GM04504 (cell line): ENCODE measurements around the gene PLEKHA8.
A peak's percentile ranks its signal among the peaks of the same experiment; 100 is the strongest.

Experiments
- DNase-seq: peaks from one replicate; pipeline ENCODE4 v3.0.0-alpha.2; 2012; ENCODE audit warnings: low read depth

The PLEKHA8 gene

DNA sequence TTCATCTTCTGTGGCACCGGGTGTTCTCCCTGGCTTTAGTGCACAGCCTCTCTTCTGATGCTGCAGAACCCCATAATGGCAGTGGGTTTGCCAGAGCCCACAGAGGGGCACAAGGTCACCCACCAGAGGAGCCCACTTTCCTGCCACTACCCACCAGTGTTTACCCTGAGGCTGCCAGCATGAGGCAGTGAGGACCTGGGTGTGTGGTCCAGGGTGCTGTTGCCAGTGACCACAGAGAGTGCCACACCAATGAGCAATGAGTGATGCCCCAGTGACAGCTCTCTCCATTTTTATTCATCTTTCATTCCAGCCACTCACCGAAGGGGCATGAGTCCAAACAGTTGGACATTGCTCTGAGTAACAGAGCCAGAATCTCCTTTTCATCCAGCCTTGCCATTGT lies 141.4 kb downstream of the PLEKHA8 start:
- no peak for DNase-seq

DNA sequence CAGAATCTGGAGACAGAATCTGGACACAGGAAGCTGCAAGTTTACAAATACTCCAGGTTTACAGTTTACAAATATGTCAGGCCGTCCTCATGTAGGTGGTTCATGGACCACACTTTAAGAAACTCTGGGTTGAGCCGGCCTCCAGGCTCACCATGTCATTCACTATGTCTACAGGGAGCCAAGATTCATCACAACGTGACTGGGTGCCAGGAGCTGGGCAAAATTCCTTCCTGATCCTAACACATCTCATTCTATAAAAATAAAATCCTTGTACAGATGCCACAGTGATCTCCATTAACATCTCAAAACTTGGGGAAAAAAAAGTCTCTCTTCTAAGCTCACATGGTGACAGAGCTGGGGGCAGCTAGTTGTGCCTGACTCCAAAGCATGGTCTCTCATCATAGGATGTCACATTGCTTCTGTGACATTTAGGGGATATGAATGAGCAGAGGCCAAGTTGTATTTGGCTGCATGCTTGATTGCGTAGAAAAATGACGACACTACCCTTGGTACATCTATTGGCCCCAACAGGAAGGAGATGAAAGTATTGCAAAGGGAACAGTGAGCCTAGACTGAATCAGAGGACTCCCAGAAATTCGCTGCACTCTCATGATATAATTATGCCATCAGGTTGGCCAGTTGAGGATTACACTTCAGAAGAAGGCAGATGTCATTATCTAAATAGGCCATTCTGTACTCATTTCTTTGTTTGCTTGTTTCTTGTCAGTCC lies 142.4 kb downstream of the PLEKHA8 start:
- no peak for DNase-seq

DNA sequence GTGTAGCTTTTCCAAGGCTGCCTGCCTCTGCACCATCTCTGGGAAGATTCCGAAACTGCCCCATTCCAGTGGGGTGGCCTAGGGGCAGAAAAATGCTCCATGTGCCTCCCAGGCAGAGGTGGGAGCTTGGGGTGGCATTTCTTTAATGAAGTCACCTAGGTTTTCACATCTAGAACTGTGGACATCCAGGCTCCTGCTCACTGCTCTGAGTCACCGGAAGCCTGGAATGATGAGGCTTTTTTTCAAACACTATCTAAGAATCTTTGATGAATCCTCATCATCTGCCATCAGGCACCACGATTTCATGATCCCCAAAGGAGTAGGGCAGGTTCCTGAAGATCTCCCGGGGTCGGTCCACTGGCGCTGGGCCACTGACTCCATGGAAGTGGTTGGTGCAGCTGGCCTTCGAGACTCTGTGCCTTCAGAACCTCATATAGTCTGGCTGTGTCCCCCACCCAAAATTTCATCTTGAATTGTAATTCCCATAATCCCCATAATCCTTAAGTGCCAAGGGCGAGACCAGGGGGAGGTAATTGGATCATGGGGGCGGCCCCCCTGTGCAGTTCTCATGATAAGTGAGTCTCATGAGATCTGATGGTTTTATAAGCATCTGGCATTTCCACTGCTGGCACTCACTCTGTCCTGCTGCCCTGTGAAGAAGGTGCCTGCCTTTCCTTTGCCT lies 143.7 kb downstream of the PLEKHA8 start:
- DNase-seq = no peak

DNA sequence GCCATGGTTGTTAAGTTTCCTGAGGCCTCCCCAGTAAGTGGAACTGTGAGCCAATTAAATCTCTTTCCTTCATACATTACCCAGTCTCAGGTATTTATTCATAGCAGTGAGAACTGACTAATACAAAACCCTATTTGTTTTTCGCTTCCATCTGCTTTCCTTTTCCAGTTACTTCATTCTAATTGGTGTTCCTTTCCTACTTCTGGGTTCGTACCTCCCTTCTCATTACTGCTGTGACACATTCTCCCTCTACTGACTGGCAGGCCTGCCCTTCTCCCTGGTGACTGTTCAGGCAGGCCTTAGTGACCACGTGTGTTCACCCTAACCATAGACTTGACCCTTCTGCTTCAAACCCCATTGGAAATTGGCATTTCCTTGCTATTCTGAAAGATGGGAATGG lies 144.2 kb downstream of the PLEKHA8 start:
- no peak for DNase-seq

DNA sequence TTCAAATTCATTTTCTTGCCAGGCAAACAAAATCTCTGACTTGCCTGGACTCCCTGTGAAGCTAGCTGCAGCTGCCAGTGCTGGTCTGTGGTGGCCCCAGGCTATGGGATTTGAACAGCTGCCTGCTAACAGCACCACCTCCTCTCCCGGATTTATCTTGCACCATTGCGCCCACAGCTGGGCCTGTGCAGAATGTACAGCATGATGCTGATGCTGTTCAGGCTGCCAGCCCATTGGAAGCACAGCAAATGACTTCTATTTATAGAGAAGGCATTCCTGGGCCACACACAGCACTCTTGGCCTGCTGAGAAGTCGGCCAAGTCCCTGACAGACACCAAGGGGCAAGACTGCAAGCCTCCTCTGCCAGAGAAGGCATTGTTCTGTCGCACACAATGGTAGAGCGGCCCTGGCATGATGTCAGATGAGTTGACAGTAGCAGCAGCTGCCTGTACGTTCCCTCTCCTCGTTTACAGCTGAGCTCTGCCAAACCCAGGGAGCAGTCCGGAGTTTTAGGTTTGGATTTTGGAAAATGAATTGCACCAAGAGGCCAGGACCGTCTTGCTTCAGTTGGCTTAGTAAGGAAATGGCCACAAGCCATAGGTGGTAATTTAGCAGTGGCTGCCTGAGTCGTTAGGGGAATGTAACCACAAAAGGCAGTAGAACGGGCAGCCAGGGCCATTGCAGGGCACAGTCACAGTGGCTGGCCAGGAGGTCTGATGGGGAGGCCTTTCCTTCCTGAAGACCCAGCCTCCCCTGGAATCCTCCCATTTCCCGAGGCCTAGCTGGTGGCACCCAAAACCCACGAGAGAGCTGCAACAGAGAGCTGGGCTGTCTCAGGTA lies 145.1 kb downstream of the PLEKHA8 start:
- peak; percentile 97 for DNase-seq

DNA sequence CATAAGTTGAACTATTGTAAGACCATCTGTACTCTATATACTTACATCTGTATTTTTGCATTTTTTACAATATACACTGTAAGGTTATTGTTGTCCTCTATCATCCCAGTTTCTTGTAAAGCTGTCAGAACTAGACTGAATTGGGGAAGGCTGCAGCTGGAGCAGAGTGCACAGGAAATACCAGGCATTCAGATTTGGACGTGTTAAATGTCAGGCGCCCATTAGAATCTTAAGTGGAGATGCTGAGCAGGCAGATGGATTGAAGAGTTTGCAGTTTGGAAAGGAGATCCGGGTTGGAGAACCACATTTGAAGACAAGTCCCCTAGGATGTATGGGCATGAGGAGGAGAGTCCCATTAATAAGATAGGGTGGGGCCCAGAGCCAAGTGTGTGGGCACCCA lies 147.0 kb downstream of the PLEKHA8 start:
- DNase-seq = no peak

DNA sequence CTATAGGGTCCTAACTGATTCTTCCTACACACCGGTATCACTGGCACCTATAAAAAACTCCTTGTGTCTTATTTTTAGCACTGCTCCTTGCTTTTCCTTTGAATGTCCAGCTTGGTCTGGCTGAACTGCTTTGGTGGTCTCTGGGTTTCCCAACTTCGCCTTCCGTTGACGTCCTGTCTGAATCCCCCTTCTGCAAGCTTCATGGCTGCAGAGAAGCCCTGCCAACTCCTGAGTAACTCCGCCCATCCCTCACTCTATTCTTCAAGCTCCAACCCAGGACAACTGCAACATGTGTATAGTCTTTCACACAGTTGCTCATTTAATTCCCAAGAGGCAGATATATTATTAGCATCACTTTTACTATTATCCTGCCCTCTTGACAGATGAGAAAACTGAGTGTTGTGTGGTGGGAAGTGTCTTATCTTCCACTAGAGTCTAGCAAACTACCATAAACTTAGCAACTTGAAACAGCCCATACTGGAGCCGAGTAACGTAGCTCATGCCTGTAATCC lies 147.5 kb downstream of the PLEKHA8 start:
- no peak for DNase-seq

DNA sequence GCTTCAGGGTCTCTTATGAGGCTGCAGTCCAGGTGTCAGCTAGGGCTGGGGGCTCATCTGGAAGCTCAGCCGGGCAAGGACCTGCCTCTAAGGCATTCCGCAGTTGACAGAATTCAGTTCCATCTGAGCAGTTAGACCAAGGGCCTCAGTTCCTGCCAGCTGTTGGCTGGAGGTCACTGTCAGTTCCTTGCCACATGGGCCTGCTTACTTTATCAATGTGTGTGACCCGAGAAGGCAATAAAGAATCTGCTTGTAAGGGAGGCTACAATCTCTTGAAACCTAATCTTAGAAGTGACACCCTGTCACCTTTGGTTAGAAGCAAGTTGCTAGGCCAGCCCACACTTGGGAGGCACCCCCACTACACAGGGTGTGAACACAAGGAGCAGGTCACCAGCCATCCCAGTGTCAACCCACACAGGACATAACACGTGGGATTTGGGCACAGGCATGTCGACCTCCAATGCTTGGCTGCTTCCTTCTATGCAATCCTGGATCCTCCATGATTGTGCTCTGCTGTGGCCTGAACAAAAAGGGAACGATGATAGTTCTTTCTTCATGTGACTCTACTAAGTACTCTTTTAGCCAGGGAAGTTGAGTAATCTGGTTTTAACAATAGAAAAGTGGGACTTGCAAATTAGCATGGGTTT lies 148.4 kb downstream of the PLEKHA8 start:
- DNase-seq = no peak

DNA sequence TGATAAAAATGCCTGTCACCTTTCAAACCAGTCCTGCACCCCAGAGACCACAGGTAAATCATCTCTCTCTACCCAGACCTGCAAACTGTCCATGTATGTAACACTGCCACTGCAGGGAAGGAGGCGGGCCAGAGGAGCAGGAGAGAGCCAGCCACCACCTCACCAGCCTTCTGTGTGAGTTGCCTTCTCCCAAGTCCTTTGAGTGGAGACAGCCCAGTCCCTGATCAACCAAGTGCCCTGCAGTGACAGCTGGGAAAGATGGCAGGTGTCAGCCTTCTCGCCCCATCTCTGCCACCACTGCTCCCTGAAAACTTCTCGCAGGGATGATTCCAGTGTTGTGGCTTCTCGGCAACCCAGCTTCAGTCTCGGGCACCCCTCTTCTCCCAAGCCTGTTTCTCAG lies 149.0 kb downstream of the PLEKHA8 start:
- DNase-seq = no peak

DNA sequence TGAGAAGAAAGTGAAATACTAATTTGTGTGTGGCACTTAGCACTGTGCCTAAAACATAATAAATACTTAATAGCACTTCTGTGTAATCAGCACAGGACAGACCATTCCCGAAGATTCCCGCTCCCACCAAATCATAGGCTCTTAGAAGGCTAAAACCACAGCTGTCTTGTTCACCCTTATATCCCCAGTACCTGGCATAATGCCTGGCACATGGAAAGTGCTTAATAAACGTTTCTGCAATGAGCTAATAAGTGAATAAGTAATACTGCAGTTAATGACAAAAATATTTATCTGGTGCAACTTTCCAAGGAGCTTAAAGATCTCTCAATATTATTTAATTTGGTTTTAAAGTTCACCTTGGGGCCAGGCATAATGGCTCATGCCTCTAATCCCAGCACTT lies 149.8 kb downstream of the PLEKHA8 start:
- DNase-seq = no peak

DNA sequence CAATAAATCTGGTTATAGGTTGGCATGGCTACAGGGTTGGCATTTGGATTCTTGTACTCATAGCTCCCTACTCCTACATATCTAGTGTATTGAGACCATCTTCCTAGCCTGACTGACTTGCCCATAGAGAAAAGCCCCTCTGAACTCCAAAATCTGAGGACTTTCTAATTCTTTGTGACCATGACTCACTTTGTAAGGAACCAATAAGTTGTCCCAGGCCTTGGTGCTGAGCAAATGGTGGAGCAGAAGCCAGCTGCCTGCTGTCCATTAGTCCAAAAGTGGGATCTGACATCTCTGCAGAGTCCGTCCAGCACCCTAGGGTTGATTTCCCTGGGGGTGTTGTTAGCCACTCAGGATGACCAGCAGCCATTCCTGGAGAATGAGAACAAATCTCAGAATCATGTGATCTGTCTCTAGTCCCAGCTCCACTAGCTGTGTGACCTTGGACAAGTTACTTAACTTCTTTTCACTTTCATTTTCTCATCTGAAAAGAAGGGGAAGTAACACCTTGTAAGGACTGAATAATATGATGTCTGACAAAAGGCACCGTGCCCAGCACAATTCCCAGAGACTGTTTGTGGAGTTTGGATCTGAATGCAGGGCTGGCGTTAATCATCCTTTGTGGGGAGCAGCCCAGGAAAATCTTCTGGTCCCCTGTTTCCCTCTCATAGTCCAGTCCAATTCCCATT lies 150.7 kb downstream of the PLEKHA8 start:
- no peak for DNase-seq
